ENCODE data around the gene SUPT3H. TPM values are rescaled to one million over a fixed set of nuclear protein-coding genes. Genes with fewer than 3 reads are reported as not detected.
"Not testable (repeated sequence)": the region's sequence is repeated elsewhere in the genome, so short reads cannot be mapped to it uniquely, and the experiment has no call there.

Gene SUPT3H
- polyA plus RNA-seq, 3 donors, result 2.4 to 3.5 (median 2.5) TPM

- H4K20me1 ChIP-seq (ENCODE audit: insufficient read depth, low read length); H3K9me3 ChIP-seq (replicated peaks in 1 of 2; ENCODE audit: control insufficient read depth in 1 of 2, insufficient read depth in 1 of 2, low read length in 2 of 2); H2AFZ ChIP-seq (ENCODE audit: insufficient read depth, low read depth, low read length, poor library complexity, severe bottlenecking); H3K36me3 ChIP-seq (replicated peaks in 1 of 2; ENCODE audit: control insufficient read depth in 1 of 2, insufficient read depth in 2 of 2, low read length in 2 of 2); H3K4me1 ChIP-seq (ENCODE audit: control insufficient read depth in 1 of 2, insufficient read depth in 2 of 2, low read length in 2 of 2); H3K27me3 Mint-ChIP-seq (ENCODE audit: low read depth in 3 of 3); H3K36me3 Mint-ChIP-seq; DNase-seq; H3K4me3 Mint-ChIP-seq; H3K4me1 Mint-ChIP-seq; H3K9me3 Mint-ChIP-seq; H3K79me2 ChIP-seq (ENCODE audit: insufficient read depth, low read length); H3K27me3 ChIP-seq (ENCODE audit: control insufficient read depth in 2 of 2, insufficient read depth in 2 of 2, low read length in 2 of 2); intact Hi-C loops (cut with micrococcal nuclease); H3K4me3 ChIP-seq (replicated peaks in 1 of 3; ENCODE audit: low read depth in 2 of 3, low read length in 3 of 3); H3K9ac ChIP-seq (ENCODE audit: insufficient read depth, low read length, poor library complexity, severe bottlenecking); H3K27ac ChIP-seq (ENCODE audit: low read depth in 1 of 2, low read length in 2 of 2); H3K4me2 ChIP-seq (replicated peaks; ENCODE audit: extremely low read depth, low read length, poor library complexity, severe bottlenecking); H3K27ac Mint-ChIP-seq: not testable (repeated sequence)
- WGBS (ENCODE audit: insufficient coverage), result no CpG with 5 or more reads among the region's 15 CpGs
Observed at GRCh38 chr6:45062659-45063058, 315.1 kb downstream of the SUPT3H start.

- intact Hi-C loops (cut with micrococcal nuclease), result no loop called here
- Histone ChIP-seq H3K9ac (ENCODE audit: insufficient read depth, low read length, poor library complexity, severe bottlenecking) (no peak overlapping the region), H3K79me2 (ENCODE audit: insufficient read depth, low read length) (no peaks in the 10 kb centered on the region), H2AFZ (ENCODE audit: insufficient read depth, low read depth, low read length, poor library complexity, severe bottlenecking) (no peak overlapping the region), H3K4me3 (replicated peaks in 1 of 3; ENCODE audit: low read depth in 2 of 3, low read length in 3 of 3) (no peak overlapping the region), H3K9me3 (replicated peaks in 1 of 2; ENCODE audit: control insufficient read depth in 1 of 2, insufficient read depth in 1 of 2, low read length in 2 of 2) (no peaks in the 10 kb centered on the region), H3K36me3 (replicated peaks in 1 of 2; ENCODE audit: control insufficient read depth in 1 of 2, insufficient read depth in 2 of 2, low read length in 2 of 2) (no peaks in the 10 kb centered on the region), H3K27ac (ENCODE audit: low read depth in 1 of 2, low read length in 2 of 2) (no peak overlapping the region), H3K4me2 (replicated peaks; ENCODE audit: extremely low read depth, low read length, poor library complexity, severe bottlenecking) (no peak overlapping the region), H3K27me3 (ENCODE audit: control insufficient read depth in 2 of 2, insufficient read depth in 2 of 2, low read length in 2 of 2) (no peaks in the 10 kb centered on the region), H4K20me1 (ENCODE audit: insufficient read depth, low read length) (no peaks in the 10 kb centered on the region), H3K4me1 (ENCODE audit: control insufficient read depth in 1 of 2, insufficient read depth in 2 of 2, low read length in 2 of 2) (no peaks in the 10 kb centered on the region)
- WGBS (ENCODE audit: insufficient coverage), result no CpG with 5 or more reads among the region's 3 CpGs
- DNase-seq, result no peak
- Mint-ChIP-seq H3K4me1 (no peaks in the 10 kb centered on the region), H3K27me3 (ENCODE audit: low read depth in 3 of 3) (no peaks in the 10 kb centered on the region), H3K27ac (no peak overlapping the region), H3K4me3 (no peak overlapping the region), H3K36me3 (no peaks in the 10 kb centered on the region), H3K9me3 (peaks cover 0 to 6% (median 2%) of the 10 kb centered on the region in 7 donors)
- no peak for TF ChIP-seq CTCF (IDR thresholded peaks at IDR 0.05)
Observed at GRCh38 chr6:45057711-45058110, 320.0 kb downstream of the SUPT3H start.
